ENCODE data around the gene HOXA3. TPM values are rescaled to one million over a fixed set of nuclear protein-coding genes. Genes with fewer than 3 reads are reported as not detected.

HOXA3 gene
- total RNA-seq, 1 experiment from 2014 or later = not detected

- no peak for TF ChIP-seq ZNF532 (CRISPR knock-in tag; IDR thresholded peaks at IDR 0.05; ENCODE audit: borderline replicate concordance)
- peak; percentile 84 for TF ChIP-seq USF2 (CRISPR knock-in tag; IDR thresholded peaks at IDR 0.05)
- TF ChIP-seq, protein P1, sequence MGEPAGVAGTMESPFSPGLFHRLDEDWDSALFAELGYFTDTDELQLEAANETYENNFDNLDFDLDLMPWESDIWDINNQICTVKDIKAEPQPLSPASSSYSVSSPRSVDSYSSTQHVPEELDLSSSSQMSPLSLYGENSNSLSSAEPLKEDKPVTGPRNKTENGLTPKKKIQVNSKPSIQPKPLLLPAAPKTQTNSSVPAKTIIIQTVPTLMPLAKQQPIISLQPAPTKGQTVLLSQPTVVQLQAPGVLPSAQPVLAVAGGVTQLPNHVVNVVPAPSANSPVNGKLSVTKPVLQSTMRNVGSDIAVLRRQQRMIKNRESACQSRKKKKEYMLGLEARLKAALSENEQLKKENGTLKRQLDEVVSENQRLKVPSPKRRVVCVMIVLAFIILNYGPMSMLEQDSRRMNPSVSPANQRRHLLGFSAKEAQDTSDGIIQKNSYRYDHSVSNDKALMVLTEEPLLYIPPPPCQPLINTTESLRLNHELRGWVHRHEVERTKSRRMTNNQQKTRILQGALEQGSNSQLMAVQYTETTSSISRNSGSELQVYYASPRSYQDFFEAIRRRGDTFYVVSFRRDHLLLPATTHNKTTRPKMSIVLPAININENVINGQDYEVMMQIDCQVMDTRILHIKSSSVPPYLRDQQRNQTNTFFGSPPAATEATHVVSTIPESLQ (CRISPR knock-in tag; IDR thresholded peaks at IDR 0.05) = no peak
- no peak for TF ChIP-seq E2F5 (CRISPR knock-in tag; IDR thresholded peaks at IDR 0.05)
- TF ChIP-seq, protein P2, sequence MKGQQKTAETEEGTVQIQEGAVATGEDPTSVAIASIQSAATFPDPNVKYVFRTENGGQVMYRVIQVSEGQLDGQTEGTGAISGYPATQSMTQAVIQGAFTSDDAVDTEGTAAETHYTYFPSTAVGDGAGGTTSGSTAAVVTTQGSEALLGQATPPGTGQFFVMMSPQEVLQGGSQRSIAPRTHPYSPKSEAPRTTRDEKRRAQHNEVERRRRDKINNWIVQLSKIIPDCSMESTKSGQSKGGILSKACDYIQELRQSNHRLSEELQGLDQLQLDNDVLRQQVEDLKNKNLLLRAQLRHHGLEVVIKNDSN (CRISPR knock-in tag; IDR thresholded peaks at IDR 0.05) = peak; percentile 88
- no peak for TF ChIP-seq EMX1 (CRISPR knock-in tag; IDR thresholded peaks at IDR 0.05)
These were observed 13.0 kb upstream of the HOXA3 start, which contains the start of gene HOXA9 (continued) for GRCh38 chr7:27165089-27165995.

- TF ChIP-seq, protein P3, sequence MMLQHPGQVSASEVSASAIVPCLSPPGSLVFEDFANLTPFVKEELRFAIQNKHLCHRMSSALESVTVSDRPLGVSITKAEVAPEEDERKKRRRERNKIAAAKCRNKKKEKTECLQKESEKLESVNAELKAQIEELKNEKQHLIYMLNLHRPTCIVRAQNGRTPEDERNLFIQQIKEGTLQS (CRISPR knock-in tag; conservative IDR thresholded peaks at IDR 0.05) = no peak
- TF ChIP-seq TCF7 (CRISPR knock-in tag; IDR thresholded peaks at IDR 0.05; ENCODE audit: low read depth) = no peak
- no peak overlapping the region for H3K27ac Mint-ChIP-seq
- no peaks in the 10 kb centered on the region for H3K36me3 Mint-ChIP-seq
- H3K9me3 Mint-ChIP-seq = no peaks in the 10 kb centered on the region
- H3K4me1 Mint-ChIP-seq = peaks cover 16% of the 10 kb centered on the region
- H3K27me3 Mint-ChIP-seq (ENCODE audit: low read depth) = peaks cover 100% of the 10 kb centered on the region
- peak; percentile 66 for DNase-seq (ENCODE audit: low spot score)
- H3K4me3 Mint-ChIP-seq = peak overlapping the region; percentile 46
- POLR2A ChIA-PET = no interaction called here
- peak; percentile 12 for ATAC-seq
- CTCF ChIA-PET = interaction anchor here (0.8 to 2.3 kb wide), 3 partner anchors 14 to 21 kb away, joined by 5 to 19 read pairs (median 7); partner anchors contain the start of gene HOXA5
These were observed 12.1 kb upstream of the HOXA3 start for GRCh38 chr7:27164367-27165088.

GRCh38 chr7:27164045-27164366, 11.6 kb upstream of the HOXA3 start:
- ChIA-PET POLR2A (no interaction called here), CTCF (interaction anchor here (0.8 kb wide), 1 partner anchor 21 kb away, joined by 5 read pairs; the partner anchor contains the start of gene HOXA5)
- Mint-ChIP-seq H3K27me3 (ENCODE audit: low read depth) (peaks cover 100% of the 10 kb centered on the region), H3K4me1 (peaks cover 16% of the 10 kb centered on the region), H3K4me3 (peak overlapping the region; percentile 46; the same call in 1 of the 2 replicates), H3K9me3 (no peaks in the 10 kb centered on the region), H3K27ac (no peak overlapping the region), H3K36me3 (no peaks in the 10 kb centered on the region)
- ATAC-seq (no peak), DNase-seq (ENCODE audit: low spot score) (no peak)
- TF ChIP-seq NFATC4 (CRISPR knock-in tag; IDR thresholded peaks at IDR 0.05) (no peak), ZNF396 (CRISPR knock-in tag; IDR thresholded peaks at IDR 0.05; ENCODE audit: borderline replicate concordance) (no peak), FOXK1 (CRISPR knock-in tag; IDR thresholded peaks at IDR 0.05) (no peak), SOX15 (CRISPR knock-in tag; IDR thresholded peaks at IDR 0.05) (no peak), CBFB (CRISPR knock-in tag; IDR thresholded peaks at IDR 0.05; ENCODE audit: low read depth) (no peak), ZNF121 (CRISPR knock-in tag; IDR thresholded peaks at IDR 0.05) (no peak), USF2 (CRISPR knock-in tag; IDR thresholded peaks at IDR 0.05) (no peak)
- TF ChIP-seq, protein P4, sequence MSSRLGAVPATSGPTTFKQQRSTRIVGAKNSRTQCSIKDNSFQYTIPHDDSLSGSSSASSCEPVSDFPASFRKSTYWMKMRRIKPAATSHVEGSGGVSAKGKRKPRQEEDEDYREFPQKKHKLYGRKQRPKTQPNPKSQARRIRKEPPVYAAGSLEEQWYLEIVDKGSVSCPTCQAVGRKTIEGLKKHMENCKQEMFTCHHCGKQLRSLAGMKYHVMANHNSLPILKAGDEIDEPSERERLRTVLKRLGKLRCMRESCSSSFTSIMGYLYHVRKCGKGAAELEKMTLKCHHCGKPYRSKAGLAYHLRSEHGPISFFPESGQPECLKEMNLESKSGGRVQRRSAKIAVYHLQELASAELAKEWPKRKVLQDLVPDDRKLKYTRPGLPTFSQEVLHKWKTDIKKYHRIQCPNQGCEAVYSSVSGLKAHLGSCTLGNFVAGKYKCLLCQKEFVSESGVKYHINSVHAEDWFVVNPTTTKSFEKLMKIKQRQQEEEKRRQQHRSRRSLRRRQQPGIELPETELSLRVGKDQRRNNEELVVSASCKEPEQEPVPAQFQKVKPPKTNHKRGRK (CRISPR knock-in tag; IDR thresholded peaks at IDR 0.05; ENCODE audit: borderline replicate concordance) = no peak

Data from WTC11 (cell line).